WERI-Rb-1 (cell line): ENCODE data around the gene L3HYPDH.

Source experiments
- DNase-seq: peaks from one replicate; pipeline ENCODE4 v3.0.0-alpha.2; 2020
- H3K27ac ChIP-seq: fragments of 250-450 bp; sonication (Bioruptor Pico); 2 replicates; pipeline ENCODE4 v1.5.1; 2020; ENCODE audit warnings: mild to moderate bottlenecking, moderate library complexity
- H3K27me3 ChIP-seq: fragments of 250-450 bp; sonication (Bioruptor Pico); 2 replicates; pipeline ENCODE4 v1.5.1; 2021; ENCODE audit warnings: mild to moderate bottlenecking, low read depth, moderate library complexity; ENCODE audit not compliant: insufficient read depth, severe bottlenecking
- H3K36me3 ChIP-seq: fragments of 250-450 bp; sonication (Bioruptor Pico); 2 replicates; pipeline ENCODE4 v1.5.1; 2020; ENCODE audit warnings: mild to moderate bottlenecking, moderate library complexity
- H3K4me3 ChIP-seq: 2 replicates; pipeline ENCODE4 v1.5.1; 2011; ENCODE audit warnings: low read depth, mild to moderate bottlenecking, control low read depth, low read length
- H3K9me3 ChIP-seq: fragments of 250-450 bp; sonication (Bioruptor Pico); 2 replicates; pipeline ENCODE4 v1.5.1; 2021; ENCODE audit warnings: mild to moderate bottlenecking, moderate library complexity; ENCODE audit not compliant: severe bottlenecking
- CTCF ChIP-seq: IDR thresholded peaks from 2 replicates; pipeline ENCODE4 v1.5.1; 2011; ENCODE audit warnings: low read depth, mild to moderate bottlenecking, control low read depth, inconsistent platforms, low read length

L3HYPDH gene

DNA sequence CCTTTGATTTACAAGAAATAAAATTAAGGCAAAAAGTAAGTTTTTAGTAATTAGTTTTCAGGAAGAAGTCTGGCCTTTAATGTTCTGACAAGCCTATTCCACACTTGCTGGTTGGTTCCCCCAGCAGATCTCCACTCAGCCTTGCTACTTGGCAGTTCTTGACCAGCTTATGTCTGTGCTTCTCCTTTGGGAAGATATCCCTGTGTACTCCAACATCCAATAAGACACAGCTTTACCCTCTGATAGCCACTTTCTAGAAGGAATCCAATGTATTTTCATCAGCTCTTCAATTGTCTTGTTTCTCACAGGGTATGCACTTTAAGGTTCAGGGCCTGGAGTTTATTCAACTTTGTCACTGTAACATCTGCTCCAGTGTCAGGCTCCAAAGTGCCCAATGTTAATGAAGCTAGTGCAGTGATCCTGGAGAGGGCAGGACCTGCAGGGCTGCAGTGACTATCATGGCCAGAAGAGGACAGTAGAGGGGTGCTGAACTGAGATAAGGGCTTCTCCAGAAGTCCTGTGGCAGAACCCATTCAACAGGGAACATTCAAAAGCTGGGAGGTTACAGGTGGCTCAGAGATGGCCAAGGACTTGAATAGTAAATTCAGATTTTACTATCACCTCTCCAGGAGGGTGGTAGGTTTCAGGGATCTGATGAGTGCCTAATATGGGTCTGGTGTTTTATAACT, 23.0 kb upstream of the L3HYPDH start:
- no peaks in the 10 kb centered on the region for H3K27me3 ChIP-seq
- H3K36me3 ChIP-seq, result peaks cover 4% of the 10 kb centered on the region; the same call in 1 of the 2 replicates
- no peak overlapping the region for H3K4me3 ChIP-seq
- no peak overlapping the region for H3K27ac ChIP-seq
- TF ChIP-seq CTCF, result peak; percentile 97
- DNase-seq, result peak; percentile 87
- no peaks in the 10 kb centered on the region for H3K9me3 ChIP-seq

- Histone ChIP-seq H3K36me3 (peaks cover 15% of the 10 kb centered on the region), H3K4me3 (no peak overlapping the region), H3K9me3 (no peaks in the 10 kb centered on the region), H3K27me3 (no peaks in the 10 kb centered on the region), H3K27ac (no peak overlapping the region)
- TF ChIP-seq CTCF, result no peak
- no peak for DNase-seq
Measured at GRCh38 chr14:59503256-59503655, 19.0 kb upstream of the L3HYPDH start.

- peaks cover 25% of the 10 kb centered on the region for H3K36me3 ChIP-seq
- no peaks in the 10 kb centered on the region for H3K27me3 ChIP-seq
Measured at GRCh38 chr14:59500732-59501131, 16.5 kb upstream of the L3HYPDH start.

DNA sequence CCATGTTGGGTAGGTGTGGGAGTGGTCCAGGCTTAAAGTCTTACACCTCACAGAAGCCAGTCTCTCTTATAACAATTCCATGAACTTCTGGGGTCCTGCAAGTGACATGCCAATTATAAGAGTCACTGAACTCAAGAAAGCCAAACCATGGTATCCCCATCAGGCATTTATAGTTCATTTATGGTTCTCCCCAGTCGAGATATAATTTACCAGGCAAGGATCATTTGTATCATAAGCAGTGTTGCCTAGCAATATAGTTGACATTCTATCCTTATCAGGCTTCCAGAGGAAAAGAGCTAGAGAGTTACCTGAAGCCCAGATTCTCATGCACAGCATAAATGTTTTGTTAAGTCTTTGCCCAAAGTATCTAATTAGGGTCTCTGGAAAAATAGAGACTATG, 8.2 kb upstream of the L3HYPDH start:
- H3K36me3 ChIP-seq, result peaks cover 62% of the 10 kb centered on the region
- DNase-seq, result no peak
- no peak overlapping the region for H3K4me3 ChIP-seq
- H3K27ac ChIP-seq, result no peak overlapping the region
- H3K9me3 ChIP-seq, result no peaks in the 10 kb centered on the region
- no peaks in the 10 kb centered on the region for H3K27me3 ChIP-seq
- TF ChIP-seq CTCF, result no peak

More at GRCh38 chr14:59500732-59501131, 16.5 kb upstream of the L3HYPDH start:
- TF ChIP-seq CTCF, result no peak
- Histone ChIP-seq H3K4me3 (no peak overlapping the region), H3K9me3 (no peaks in the 10 kb centered on the region), H3K27ac (no peak overlapping the region)
- DNase-seq, result no peak

- no peaks in the 10 kb centered on the region for H3K27me3 ChIP-seq
- DNase-seq, result no peak
- TF ChIP-seq CTCF, result no peak
- peaks cover 55% of the 10 kb centered on the region for H3K36me3 ChIP-seq
- no peaks in the 10 kb centered on the region for H3K9me3 ChIP-seq
- no peak overlapping the region for H3K4me3 ChIP-seq
- H3K27ac ChIP-seq, result no peak overlapping the region
Measured at GRCh38 chr14:59490756-59491155, 6.5 kb upstream of the L3HYPDH start.
